Measurements from ENCODE around the gene KIF5B.

DNA sequence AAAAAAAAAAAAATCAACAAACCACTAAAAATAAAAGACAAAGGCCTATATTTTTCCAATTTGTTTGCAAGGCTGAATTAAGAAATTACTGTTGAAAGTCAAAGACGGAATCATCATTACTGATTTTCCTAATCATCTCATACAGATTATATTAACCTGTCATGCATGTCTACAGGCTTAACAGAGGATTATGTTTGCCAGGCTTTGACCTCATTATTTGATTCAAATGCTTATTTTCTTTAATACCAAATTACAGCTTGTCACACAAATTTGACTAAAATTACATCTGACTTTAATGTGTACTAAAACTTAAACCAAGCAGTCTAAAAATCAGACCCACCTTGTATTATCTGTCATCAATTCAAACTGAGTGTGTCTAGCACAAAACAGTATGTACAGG is 21.2 kb downstream of the KIF5B start:
- TF ChIP-seq, protein P1, sequence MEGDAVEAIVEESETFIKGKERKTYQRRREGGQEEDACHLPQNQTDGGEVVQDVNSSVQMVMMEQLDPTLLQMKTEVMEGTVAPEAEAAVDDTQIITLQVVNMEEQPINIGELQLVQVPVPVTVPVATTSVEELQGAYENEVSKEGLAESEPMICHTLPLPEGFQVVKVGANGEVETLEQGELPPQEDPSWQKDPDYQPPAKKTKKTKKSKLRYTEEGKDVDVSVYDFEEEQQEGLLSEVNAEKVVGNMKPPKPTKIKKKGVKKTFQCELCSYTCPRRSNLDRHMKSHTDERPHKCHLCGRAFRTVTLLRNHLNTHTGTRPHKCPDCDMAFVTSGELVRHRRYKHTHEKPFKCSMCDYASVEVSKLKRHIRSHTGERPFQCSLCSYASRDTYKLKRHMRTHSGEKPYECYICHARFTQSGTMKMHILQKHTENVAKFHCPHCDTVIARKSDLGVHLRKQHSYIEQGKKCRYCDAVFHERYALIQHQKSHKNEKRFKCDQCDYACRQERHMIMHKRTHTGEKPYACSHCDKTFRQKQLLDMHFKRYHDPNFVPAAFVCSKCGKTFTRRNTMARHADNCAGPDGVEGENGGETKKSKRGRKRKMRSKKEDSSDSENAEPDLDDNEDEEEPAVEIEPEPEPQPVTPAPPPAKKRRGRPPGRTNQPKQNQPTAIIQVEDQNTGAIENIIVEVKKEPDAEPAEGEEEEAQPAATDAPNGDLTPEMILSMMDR (IDR thresholded peaks at IDR 0.05; ENCODE audit: low read depth, low read length) = no peak
- no peak for TF ChIP-seq POLR2A (IDR thresholded peaks at IDR 0.05; ENCODE audit: extremely low read depth, insufficient read length)
- TF ChIP-seq, protein P2, sequence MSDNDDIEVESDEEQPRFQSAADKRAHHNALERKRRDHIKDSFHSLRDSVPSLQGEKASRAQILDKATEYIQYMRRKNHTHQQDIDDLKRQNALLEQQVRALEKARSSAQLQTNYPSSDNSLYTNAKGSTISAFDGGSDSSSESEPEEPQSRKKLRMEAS (IDR thresholded peaks at IDR 0.05; ENCODE audit: low read depth, low read length) = no peak
